Tibial artery (tissue), 4 donors: ENCODE data around the gene RALGAPA2.

Experiments used
- DNase-seq, 2 donors: peaks; one replicate each; pipeline ENCODE4 v3.0.0-alpha.2; 2019
- H3K27ac ChIP-seq, 2 donors: fragments of 200-600 bp; sonication (generic) in 1 of 2; 1 replicate in 1 of 2; 2 replicates in 1 of 2; pipeline ENCODE4 v1.5.1; 2018 to 2019; ENCODE audit warnings: mild to moderate bottlenecking in 1 of 2
- H3K27me3 ChIP-seq, 2 donors: fragments of 200-600 bp; sonication (generic) in 1 of 2; one replicate each; pipeline versions ENCODE4 v1.5.1 to v1.6.0; 2016 to 2019
- H3K36me3 ChIP-seq, 3 donors: fragments of 200-600 bp; sonication (generic) in 2 of 3; one replicate each; pipeline ENCODE4 v1.5.1; 2016 to 2019; ENCODE audit warnings: mild to moderate bottlenecking in 2 of 3
- H3K4me1 ChIP-seq, 4 donors: fragments of 200-600 bp; sonication (generic) in 2 of 4; 1 replicate in 3 of 4; 2 replicates in 1 of 4; pipeline ENCODE4 v1.5.1; 2016 to 2019
- H3K4me3 ChIP-seq, 2 donors: fragments of 200-600 bp; sonication (generic) in 1 of 2; 1 replicate in 1 of 2; 2 replicates in 1 of 2; pipeline ENCODE4 v1.5.1; 2018 to 2019; ENCODE audit warnings: mild to moderate bottlenecking in 2 of 2
- H3K9me3 ChIP-seq, 3 donors: fragments of 200-600 bp; sonication (generic) in 1 of 3; one replicate each; pipeline ENCODE4 v1.5.1; 2016 to 2019
- CTCF ChIP-seq, 2 experiments: fragments of 200-600 bp in 1 of 2; fragments of 450-650 bp in 1 of 2; IDR thresholded peaks; one replicate each; pipeline ENCODE4 v1.5.1; 2017 to 2019; ENCODE audit warnings: antibody characterized with exemption in 2 of 2, mild to moderate bottlenecking in 1 of 2, moderate library complexity in 1 of 2
- intact Hi-C: fragments of 100-400 bp; cut with DNase I; formaldehyde crosslinking; loops from one replicate; pipeline ENCODE4 v1.15.0; 2023; ENCODE audit warnings: low total_unique reads

Gene RALGAPA2

GRCh38 chr20:20390393-20390792 is 322.1 kb downstream of the RALGAPA2 start:
- Histone ChIP-seq H3K27me3 (no peaks in the 10 kb centered on the region), H3K27ac (no peak overlapping the region), H3K4me1 (no peaks in the 10 kb centered on the region), H3K4me3 (no peak overlapping the region), H3K36me3 (peaks cover 0 to 59% (median 23%) of the 10 kb centered on the region in 3 donors), H3K9me3 (no peaks in the 10 kb centered on the region)
- TF ChIP-seq CTCF (IDR thresholded peaks at IDR 0.05) = no peak
- intact Hi-C loops = no loop called here
- DNase-seq = no peak

- no peak for TF ChIP-seq CTCF (IDR thresholded peaks at IDR 0.05)
- no peak overlapping the region for H3K4me3 ChIP-seq
- intact Hi-C loops = no loop called here
Observed at GRCh38 chr20:20386192-20386591, 326.3 kb downstream of the RALGAPA2 start.

GRCh38 chr20:20375862-20376261 is 336.6 kb downstream of the RALGAPA2 start:
- intact Hi-C loops = no loop called here
- Histone ChIP-seq H3K4me3 (no peak overlapping the region), H3K27me3 (peaks cover 0 to 39% of the 10 kb centered on the region in 2 donors), H3K36me3 (no peaks in the 10 kb centered on the region), H3K9me3 (peaks cover 0 to 5% (median 0%) of the 10 kb centered on the region in 3 donors), H3K4me1 (no peaks in the 10 kb centered on the region), H3K27ac (no peak overlapping the region)
- no peak for DNase-seq
- no peak for TF ChIP-seq CTCF (IDR thresholded peaks at IDR 0.05)

More at GRCh38 chr20:20386192-20386591, 326.3 kb downstream of the RALGAPA2 start:
- DNase-seq = no peak
- H3K27ac ChIP-seq = no peak overlapping the region
- peaks cover 0 to 18% of the 10 kb centered on the region in 2 donors for H3K27me3 ChIP-seq
- H3K36me3 ChIP-seq = peaks cover 0 to 20% (median 0%) of the 10 kb centered on the region in 3 donors
- no peaks in the 10 kb centered on the region for H3K4me1 ChIP-seq
- peaks cover 0 to 2% (median 0%) of the 10 kb centered on the region in 3 donors for H3K9me3 ChIP-seq

GRCh38 chr20:20373091-20373571 is 339.3 kb downstream of the RALGAPA2 start:
- Histone ChIP-seq H3K36me3 (no peaks in the 10 kb centered on the region), H3K4me3 (no peak overlapping the region), H3K27me3 (peaks cover 0 to 65% of the 10 kb centered on the region in 2 donors), H3K27ac (no peak overlapping the region), H3K9me3 (no peaks in the 10 kb centered on the region), H3K4me1 (peaks cover 0 to 17% (median 14%) of the 10 kb centered on the region in 4 donors)
- intact Hi-C loops = no loop called here
- no peak for DNase-seq
- no peak for TF ChIP-seq CTCF (IDR thresholded peaks at IDR 0.05)

- no peak for DNase-seq
- no peak for TF ChIP-seq CTCF (IDR thresholded peaks at IDR 0.05)
- peaks cover 0 to 31% (median 25%) of the 10 kb centered on the region in 4 donors for H3K4me1 ChIP-seq
- intact Hi-C loops = no loop called here
- H3K4me3 ChIP-seq = no peak overlapping the region
- no peaks in the 10 kb centered on the region for H3K36me3 ChIP-seq
- H3K27me3 ChIP-seq = peaks cover 0 to 80% of the 10 kb centered on the region in 2 donors
- H3K9me3 ChIP-seq = no peaks in the 10 kb centered on the region
- no peak overlapping the region for H3K27ac ChIP-seq
Observed at GRCh38 chr20:20371681-20372080, 340.8 kb downstream of the RALGAPA2 start.

- H3K9me3 ChIP-seq = no peaks in the 10 kb centered on the region
- H3K4me1 ChIP-seq = peaks cover 0 to 34% (median 26%) of the 10 kb centered on the region in 4 donors
- H3K4me3 ChIP-seq = no peak overlapping the region
- intact Hi-C loops = no loop called here
- peaks cover 0 to 86% of the 10 kb centered on the region in 2 donors for H3K27me3 ChIP-seq
- TF ChIP-seq CTCF (IDR thresholded peaks at IDR 0.05) = no peak
- H3K27ac ChIP-seq = no peak overlapping the region
- no peak for DNase-seq
- H3K36me3 ChIP-seq = no peaks in the 10 kb centered on the region
Observed at GRCh38 chr20:20371083-20371482, 341.4 kb downstream of the RALGAPA2 start.
